ENCODE measurements around the gene B4GALT2. TPM values are rescaled to one million over a fixed set of nuclear protein-coding genes. Genes with fewer than 3 reads are reported as not detected.

The B4GALT2 gene
- total and polyA plus RNA-seq, 2 of the 8 experiments (the other 6 are each of a cell fraction or from before 2014, with no cell fraction given): 56.5 to 121 TPM

DNA sequence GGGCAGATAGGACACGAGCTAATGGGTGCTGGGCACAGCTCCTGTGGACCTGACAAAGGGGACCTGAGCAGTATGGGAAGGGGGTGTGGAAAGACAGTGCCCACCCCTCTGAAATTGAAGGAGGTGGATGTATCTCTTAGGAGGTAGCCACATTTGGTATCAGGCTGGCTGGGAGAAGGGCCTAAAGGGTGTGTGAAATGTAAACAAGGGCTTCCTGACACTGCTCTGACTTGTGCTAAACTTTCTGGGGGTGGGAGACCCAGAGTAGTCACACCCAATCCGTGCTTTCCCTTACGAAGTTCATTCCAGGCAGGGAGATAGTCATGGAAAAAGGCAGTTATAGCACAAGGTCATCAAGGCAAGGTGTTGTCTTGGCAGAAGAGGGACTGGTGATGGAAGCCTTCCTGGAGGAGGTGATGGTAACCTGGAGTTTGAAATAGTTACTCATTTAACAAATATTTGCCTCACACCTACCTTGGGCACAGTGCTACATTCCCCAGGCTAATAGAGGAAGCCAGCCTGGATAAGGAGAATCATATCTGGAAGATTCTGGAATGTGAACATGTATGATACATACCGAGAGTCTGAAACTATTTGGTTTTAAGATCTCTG lies 7.1 kb downstream of the B4GALT2 start:
- H4K20me1 ChIP-seq (replicated peaks in 1 of 2; ENCODE audit: control insufficient read depth in 1 of 2, insufficient read depth in 2 of 2, low read length in 2 of 2): peaks cover 0 to 18% of the 10 kb centered on the region in 2 experiments
- peaks cover 0 to 5% (median 2%) of the 10 kb centered on the region in 4 experiments; a peak in 3 of 7 replicates for H3K4me1 ChIP-seq (replicated peaks in 1 of 4; ENCODE audit: control insufficient read depth in 3 of 4, insufficient read depth in 4 of 4, low read length in 3 of 4)
- H3K4ac ChIP-seq (replicated peaks; ENCODE audit: insufficient read length, low read depth, low read length): no peak overlapping the region
- no peak overlapping the region for H3K56ac ChIP-seq (replicated peaks; ENCODE audit: insufficient read length, low read depth, low read length)
- no peak overlapping the region for H3K4me3 ChIP-seq (ENCODE audit: extremely low read depth in 1 of 4, insufficient read depth in 2 of 4, low read depth in 3 of 4, low read length in 4 of 4)
- H2AFZ ChIP-seq (ENCODE audit: low read length): no peak overlapping the region
- 91% methylated on average over 4 of the region's 4 CpGs; no CpG with 5 or more reads in 1 of the 2 experiments for WGBS, 2 experiments (ENCODE audit: extremely low coverage in 1 of 2, insufficient coverage in 1 of 2, insufficient read length in 1 of 2, insufficient replicate concordance in 2 of 2, low coverage in 1 of 2, low lambda C conversion rate in 2 of 2, missing lambda C conversion rate in 1 of 2)
- H3K79me2 ChIP-seq (ENCODE audit: control insufficient read depth in 1 of 2, insufficient read depth in 2 of 2, low read length in 2 of 2): no peaks in the 10 kb centered on the region
- H3K23ac ChIP-seq (ENCODE audit: insufficient read length): no peak overlapping the region
- H2BK5ac ChIP-seq (ENCODE audit: low read depth, low read length): no peak overlapping the region
- no peak overlapping the region for H2BK15ac ChIP-seq (ENCODE audit: low read length)
- peaks cover 0 to 19% (median 9%) of the 10 kb centered on the region in 4 experiments; a peak in 4 of 8 replicates for H3K36me3 ChIP-seq (ENCODE audit: control insufficient read depth in 2 of 4, insufficient read depth in 4 of 4, low read length in 3 of 4)
- H3K23me2 ChIP-seq (ENCODE audit: low read depth, low read length): peaks cover 3% of the 10 kb centered on the region; the same call in 1 of the 2 replicates
- POLR2A ChIA-PET (ENCODE audit: partially characterized antibody): interaction anchor here (1.2 to 13.6 kb wide), 3 partner anchors 10 to 45 kb away, joined by 5 to 189 read pairs (median 47); partner anchors contain the start of genes ATP6V0B, B4GALT2, DPH2 and SLC6A9
- no peak overlapping the region for H4K5ac ChIP-seq (ENCODE audit: insufficient read length, low read depth, low read length)
- no peak overlapping the region for H4K91ac ChIP-seq (replicated peaks; ENCODE audit: insufficient read length, low read length)
- no peak overlapping the region for H3K18ac ChIP-seq (ENCODE audit: extremely low read depth, low read length)
- DNase-seq (ENCODE audit: low read depth in 1 of 2, low spot score in 2 of 2): no peak
- CTCF ChIA-PET (ENCODE audit: partially characterized antibody): interaction anchor here (1.0 to 21.8 kb wide), 8 partner anchors 10 to 273 kb away, joined by 3 to 478 read pairs (median 17); partner anchors contain the start of gene ATP6V0B
- FAIRE-seq: no peak
- no peak overlapping the region for H4K8ac ChIP-seq (ENCODE audit: extremely low read depth, insufficient read depth, low read length)
- H3K4me2 ChIP-seq (ENCODE audit: insufficient read depth in 1 of 2, low read depth in 2 of 2, low read length in 2 of 2): no peak overlapping the region
- H2AK5ac ChIP-seq (ENCODE audit: low read depth, low read length): no peak overlapping the region
- no peaks in the 10 kb centered on the region for H3K9me3 ChIP-seq (ENCODE audit: insufficient read depth in 2 of 2, low read depth in 1 of 2, low read length in 1 of 2)
- peaks cover 9% of the 10 kb centered on the region for H3K79me1 ChIP-seq (ENCODE audit: low read depth, low read length)
- H3K27ac ChIP-seq (ENCODE audit: low read depth, low read length): no peak overlapping the region
- no peak overlapping the region for H2BK20ac ChIP-seq (ENCODE audit: low read length)
- H2BK120ac ChIP-seq (replicated peaks; ENCODE audit: low read depth, low read length): no peak overlapping the region
- no peak overlapping the region for H3K14ac ChIP-seq (ENCODE audit: insufficient read length)
- no peak overlapping the region for H2BK12ac ChIP-seq (ENCODE audit: low read depth, low read length)
- no peak overlapping the region for H3K9ac ChIP-seq (replicated peaks in 1 of 4; ENCODE audit: extremely low read depth in 1 of 4, low read depth in 3 of 4, low read length in 3 of 4)
- no peaks in the 10 kb centered on the region for H3K27me3 ChIP-seq (replicated peaks in 1 of 4; ENCODE audit: control insufficient read depth in 3 of 4, extremely low read depth in 1 of 4, insufficient read depth in 3 of 4, low read length in 3 of 4)
- TF ChIP-seq HDAC2 (IDR thresholded peaks at IDR 0.05; ENCODE audit: borderline replicate concordance in 1 of 2, low read depth in 2 of 2, low read length in 2 of 2) (no peak), CREB1 (IDR thresholded peaks at IDR 0.05) (no peak), EP300 (IDR thresholded peaks at IDR 0.05; ENCODE audit: borderline replicate concordance in 1 of 2, low read depth in 2 of 2, low read length in 2 of 2) (no peak), RXRA (IDR thresholded peaks at IDR 0.05; ENCODE audit: insufficient read depth, low read depth, low read length) (no peak), GTF2F1 (IDR thresholded peaks at IDR 0.05; ENCODE audit: borderline replicate concordance, low read depth, low read length) (no peak), CBX8 (IDR thresholded peaks at IDR 0.05; ENCODE audit: borderline replicate concordance, low read depth, low read length) (no peak), TCF12 (IDR thresholded peaks at IDR 0.05; ENCODE audit: low read depth, low read length) (no peak), BCL11A (IDR thresholded peaks at IDR 0.05; ENCODE audit: low read depth in 2 of 2, low read length in 2 of 2) (no peak), POU5F1 (IDR thresholded peaks at IDR 0.05; ENCODE audit: low read depth, low read length) (no peak)
- TF ChIP-seq, protein P1, sequence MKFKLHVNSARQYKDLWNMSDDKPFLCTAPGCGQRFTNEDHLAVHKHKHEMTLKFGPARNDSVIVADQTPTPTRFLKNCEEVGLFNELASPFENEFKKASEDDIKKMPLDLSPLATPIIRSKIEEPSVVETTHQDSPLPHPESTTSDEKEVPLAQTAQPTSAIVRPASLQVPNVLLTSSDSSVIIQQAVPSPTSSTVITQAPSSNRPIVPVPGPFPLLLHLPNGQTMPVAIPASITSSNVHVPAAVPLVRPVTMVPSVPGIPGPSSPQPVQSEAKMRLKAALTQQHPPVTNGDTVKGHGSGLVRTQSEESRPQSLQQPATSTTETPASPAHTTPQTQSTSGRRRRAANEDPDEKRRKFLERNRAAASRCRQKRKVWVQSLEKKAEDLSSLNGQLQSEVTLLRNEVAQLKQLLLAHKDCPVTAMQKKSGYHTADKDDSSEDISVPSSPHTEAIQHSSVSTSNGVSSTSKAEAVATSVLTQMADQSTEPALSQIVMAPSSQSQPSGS (IDR thresholded peaks at IDR 0.05; ENCODE audit: low read length): no peak

Data from H1 (cell line).